OCI-LY1 (cell line): Measurements from ENCODE around the gene MS4A10.

Experiments
- H2AFZ ChIP-seq: fragments of 200-600 bp; sonication (generic), shearing (Covaris generic); 2 replicates; pipeline ENCODE4 v1.6.0; 2014; ENCODE audit warnings: antibody characterized with exemption, mild to moderate bottlenecking, low read length
- H3F3A ChIP-seq: fragments of 200-600 bp; sonication (generic), shearing (Covaris generic); 2 replicates; pipeline ENCODE4 v1.6.0; 2014; ENCODE audit warnings: mild to moderate bottlenecking, antibody characterized with exemption, low read length, moderate library complexity; ENCODE audit not compliant: insufficient read depth
- H3K27ac ChIP-seq: fragments of 200-600 bp; sonication (generic); 2 replicates; pipeline ENCODE4 v1.5.1; 2014; ENCODE audit warnings: low read length, mixed run types, mild to moderate bottlenecking, low read depth; ENCODE audit not compliant: poor library complexity, severe bottlenecking
- H3K27me3 ChIP-seq: fragments of 200-600 bp; sonication (generic); 2 replicates; pipeline ENCODE4 v1.6.0; 2014; ENCODE audit warnings: antibody characterized with exemption, mild to moderate bottlenecking, low read length, moderate library complexity; ENCODE audit not compliant: insufficient read depth
- H3K36me3 ChIP-seq: fragments of 200-600 bp; sonication (generic); 2 replicates; pipeline ENCODE4 v1.6.1; 2014; ENCODE audit warnings: mild to moderate bottlenecking, antibody characterized with exemption, low read length, moderate library complexity, mixed read lengths; ENCODE audit not compliant: insufficient read depth
- H3K4me1 ChIP-seq: fragments of 200-600 bp; sonication (generic); 2 replicates; pipeline ENCODE4 v1.5.1; 2014; ENCODE audit warnings: mild to moderate bottlenecking, low read length, moderate library complexity; ENCODE audit not compliant: insufficient read depth, severe bottlenecking
- H3K4me2 ChIP-seq: fragments of 200-600 bp; sonication (generic), shearing (Covaris generic); 2 replicates; pipeline ENCODE4 v1.6.1; 2014; ENCODE audit warnings: low read length
- H3K4me3 ChIP-seq: fragments of 200-600 bp; sonication (generic); 2 replicates; pipeline ENCODE4 v1.5.1; 2014; ENCODE audit warnings: low read length, low read depth, mild to moderate bottlenecking, mixed read lengths; ENCODE audit not compliant: poor library complexity, severe bottlenecking
- H3K79me2 ChIP-seq: fragments of 200-600 bp; shearing (Covaris generic); 2 replicates; pipeline ENCODE4 v1.6.1; 2016; ENCODE audit warnings: mixed run types, low read length, mixed read lengths; ENCODE audit not compliant: insufficient read depth
- H3K9ac ChIP-seq: fragments of 200-600 bp; sonication (generic), shearing (Covaris generic); 2 replicates; pipeline ENCODE4 v1.6.1; 2014; ENCODE audit warnings: mild to moderate bottlenecking, low read length, mixed read lengths
- H3K9me2 ChIP-seq: fragments of 200-600 bp; sonication (generic), shearing (Covaris generic); 2 replicates; pipeline ENCODE4 v1.6.1; 2014; ENCODE audit warnings: low read depth, mild to moderate bottlenecking, low read length, mixed read lengths
- H3K9me3 ChIP-seq: fragments of 200-600 bp; shearing (Covaris generic); 2 replicates; pipeline ENCODE4 v1.6.1; 2014; ENCODE audit warnings: low read length, mixed read lengths
- H4K20me1 ChIP-seq: fragments of 200-600 bp; sonication (generic), shearing (Covaris generic); 2 replicates; pipeline ENCODE4 v1.6.0; 2016; ENCODE audit warnings: mild to moderate bottlenecking, low read length; ENCODE audit not compliant: insufficient read depth
- EZH2 ChIP-seq: fragments of 200-600 bp; sonication (generic), shearing (Covaris generic); IDR thresholded peaks from 2 replicates; pipeline ENCODE4 v1.8.0; 2017; ENCODE audit warnings: borderline replicate concordance, mixed run types, mild to moderate bottlenecking, antibody characterized with exemption, low read length, moderate library complexity, mixed read lengths
- TF ChIP-seq, protein P1 (sequence below): fragments of 200-600 bp; sonication (generic), shearing (Covaris generic); IDR thresholded peaks from 2 replicates; pipeline ENCODE4 v1.5.1; 2017; ENCODE audit warnings: mild to moderate bottlenecking, antibody characterized with exemption, low read length, moderate library complexity, mixed read lengths

MS4A10 gene

DNA sequence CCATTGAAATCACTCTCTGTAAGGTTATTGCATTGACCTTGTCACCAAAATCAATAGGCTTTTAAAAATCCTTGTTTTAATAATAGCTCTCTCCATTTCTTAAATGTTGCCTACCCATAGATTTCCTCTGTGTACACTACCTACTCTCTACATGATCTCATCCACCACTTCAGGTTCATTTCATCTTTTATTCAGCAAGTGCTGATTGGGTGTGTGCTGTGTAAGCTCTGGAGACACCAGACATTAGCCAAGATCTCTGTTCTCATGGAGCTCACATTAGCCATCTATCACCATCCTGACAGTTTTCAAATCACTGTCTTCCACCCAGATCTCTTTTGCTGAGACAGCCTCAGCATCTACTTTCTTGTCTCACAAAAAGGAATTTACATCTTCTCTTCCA, 4.4 kb upstream of the MS4A10 start:
- Histone ChIP-seq H3K36me3 (no peaks in the 10 kb centered on the region), H3K79me2 (no peaks in the 10 kb centered on the region), H3K9ac (no peak overlapping the region), H3K9me3 (no peaks in the 10 kb centered on the region), H3K27me3 (peaks cover 11% of the 10 kb centered on the region), H3K9me2 (no peaks in the 10 kb centered on the region), H3K27ac (no peak overlapping the region), H3K4me3 (no peak overlapping the region), H3K4me2 (no peak overlapping the region), H3F3A (no peaks in the 10 kb centered on the region), H2AFZ (no peak overlapping the region), H3K4me1 (no peaks in the 10 kb centered on the region), H4K20me1 (no peaks in the 10 kb centered on the region)
- TF ChIP-seq EZH2, result no peak
- TF ChIP-seq, protein P1, sequence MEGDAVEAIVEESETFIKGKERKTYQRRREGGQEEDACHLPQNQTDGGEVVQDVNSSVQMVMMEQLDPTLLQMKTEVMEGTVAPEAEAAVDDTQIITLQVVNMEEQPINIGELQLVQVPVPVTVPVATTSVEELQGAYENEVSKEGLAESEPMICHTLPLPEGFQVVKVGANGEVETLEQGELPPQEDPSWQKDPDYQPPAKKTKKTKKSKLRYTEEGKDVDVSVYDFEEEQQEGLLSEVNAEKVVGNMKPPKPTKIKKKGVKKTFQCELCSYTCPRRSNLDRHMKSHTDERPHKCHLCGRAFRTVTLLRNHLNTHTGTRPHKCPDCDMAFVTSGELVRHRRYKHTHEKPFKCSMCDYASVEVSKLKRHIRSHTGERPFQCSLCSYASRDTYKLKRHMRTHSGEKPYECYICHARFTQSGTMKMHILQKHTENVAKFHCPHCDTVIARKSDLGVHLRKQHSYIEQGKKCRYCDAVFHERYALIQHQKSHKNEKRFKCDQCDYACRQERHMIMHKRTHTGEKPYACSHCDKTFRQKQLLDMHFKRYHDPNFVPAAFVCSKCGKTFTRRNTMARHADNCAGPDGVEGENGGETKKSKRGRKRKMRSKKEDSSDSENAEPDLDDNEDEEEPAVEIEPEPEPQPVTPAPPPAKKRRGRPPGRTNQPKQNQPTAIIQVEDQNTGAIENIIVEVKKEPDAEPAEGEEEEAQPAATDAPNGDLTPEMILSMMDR, result no peak

DNA sequence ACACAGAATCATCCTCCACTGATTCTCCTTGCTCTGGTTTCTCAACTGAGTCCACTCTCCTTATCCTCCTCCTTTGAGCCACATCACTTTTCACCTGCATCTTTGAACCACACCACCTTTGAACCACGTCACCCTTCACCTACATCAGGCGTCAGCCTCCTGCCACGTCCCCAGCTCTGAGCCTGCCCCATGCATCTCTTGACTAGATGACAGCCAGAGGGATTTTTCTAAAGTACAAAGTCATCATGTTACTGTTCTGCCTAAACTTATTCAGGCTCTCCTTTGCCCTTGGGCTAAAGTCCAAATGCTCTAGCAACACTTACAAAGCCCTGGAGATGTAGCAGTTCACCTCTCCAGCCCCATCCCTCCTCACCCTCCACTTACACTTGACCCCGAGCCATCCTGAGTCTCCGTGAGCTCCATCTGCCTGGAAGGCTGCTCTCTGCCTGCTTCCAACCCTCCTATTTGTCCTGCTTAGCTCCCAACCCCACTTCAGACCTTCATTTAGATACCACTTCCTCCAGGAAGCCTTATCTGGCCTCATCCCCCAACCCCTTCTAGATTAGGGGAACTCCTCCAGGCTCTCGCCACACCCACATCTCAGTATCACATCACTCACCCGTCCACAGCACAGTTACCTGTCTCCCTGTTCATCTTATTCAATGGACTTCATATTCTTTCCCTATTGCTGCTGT, 3.7 kb upstream of the MS4A10 start:
- no peak overlapping the region for H3K9ac ChIP-seq
- H3F3A ChIP-seq, result no peaks in the 10 kb centered on the region
- no peaks in the 10 kb centered on the region for H3K9me3 ChIP-seq
- no peak overlapping the region for H3K4me2 ChIP-seq
- H3K4me1 ChIP-seq, result no peaks in the 10 kb centered on the region
- TF ChIP-seq EZH2, result no peak
- TF ChIP-seq, protein P1, result no peak
- H3K36me3 ChIP-seq, result no peaks in the 10 kb centered on the region
- peaks cover 11% of the 10 kb centered on the region for H3K27me3 ChIP-seq
- H3K9me2 ChIP-seq, result no peaks in the 10 kb centered on the region
- H3K27ac ChIP-seq, result no peak overlapping the region
- H2AFZ ChIP-seq, result no peak overlapping the region
- H4K20me1 ChIP-seq, result no peaks in the 10 kb centered on the region
- no peak overlapping the region for H3K4me3 ChIP-seq
- no peaks in the 10 kb centered on the region for H3K79me2 ChIP-seq

DNA sequence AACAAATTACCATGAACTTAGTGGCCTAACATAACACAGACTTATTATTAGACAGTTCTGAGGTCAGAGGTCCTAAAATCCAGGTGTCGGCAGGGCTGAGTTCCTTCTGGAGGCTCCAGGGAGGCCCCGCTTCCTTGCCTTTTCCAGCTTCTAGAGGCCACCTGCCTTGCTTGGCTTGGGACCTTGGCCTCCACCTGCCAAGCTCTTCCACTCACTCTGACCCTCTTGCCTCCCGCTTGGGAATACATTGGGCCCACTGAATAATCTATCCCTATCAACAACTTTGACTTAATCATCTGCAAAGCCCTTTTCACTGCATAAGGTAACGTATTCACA, 3.2 kb upstream of the MS4A10 start:
- H3K9me2 ChIP-seq, result no peaks in the 10 kb centered on the region
- H3K79me2 ChIP-seq, result no peaks in the 10 kb centered on the region
- no peaks in the 10 kb centered on the region for H3K4me1 ChIP-seq
- no peak overlapping the region for H3K4me3 ChIP-seq
- H2AFZ ChIP-seq, result no peak overlapping the region
- H3K9ac ChIP-seq, result no peak overlapping the region
- no peaks in the 10 kb centered on the region for H3F3A ChIP-seq
- no peaks in the 10 kb centered on the region for H3K9me3 ChIP-seq
- H4K20me1 ChIP-seq, result no peaks in the 10 kb centered on the region
- H3K4me2 ChIP-seq, result no peak overlapping the region
- TF ChIP-seq, protein P1, result no peak
- no peak for TF ChIP-seq EZH2
- no peak overlapping the region for H3K27ac ChIP-seq
- H3K36me3 ChIP-seq, result no peaks in the 10 kb centered on the region
- peaks cover 5% of the 10 kb centered on the region; the same call in 1 of the 2 replicates for H3K27me3 ChIP-seq
